GM19372 (cell line): ENCODE results near the gene SP6.

ENCODE experiments used
- ATAC-seq: cut with Tn5 transposase; IDR thresholded peaks from one replicate; pipeline ENCODE4 v1.9.1; 2021; ENCODE audit warnings: mild to moderate bottlenecking, low read depth, moderate library complexity; ENCODE audit not compliant: unreplicated experiment

SP6 gene

DNA sequence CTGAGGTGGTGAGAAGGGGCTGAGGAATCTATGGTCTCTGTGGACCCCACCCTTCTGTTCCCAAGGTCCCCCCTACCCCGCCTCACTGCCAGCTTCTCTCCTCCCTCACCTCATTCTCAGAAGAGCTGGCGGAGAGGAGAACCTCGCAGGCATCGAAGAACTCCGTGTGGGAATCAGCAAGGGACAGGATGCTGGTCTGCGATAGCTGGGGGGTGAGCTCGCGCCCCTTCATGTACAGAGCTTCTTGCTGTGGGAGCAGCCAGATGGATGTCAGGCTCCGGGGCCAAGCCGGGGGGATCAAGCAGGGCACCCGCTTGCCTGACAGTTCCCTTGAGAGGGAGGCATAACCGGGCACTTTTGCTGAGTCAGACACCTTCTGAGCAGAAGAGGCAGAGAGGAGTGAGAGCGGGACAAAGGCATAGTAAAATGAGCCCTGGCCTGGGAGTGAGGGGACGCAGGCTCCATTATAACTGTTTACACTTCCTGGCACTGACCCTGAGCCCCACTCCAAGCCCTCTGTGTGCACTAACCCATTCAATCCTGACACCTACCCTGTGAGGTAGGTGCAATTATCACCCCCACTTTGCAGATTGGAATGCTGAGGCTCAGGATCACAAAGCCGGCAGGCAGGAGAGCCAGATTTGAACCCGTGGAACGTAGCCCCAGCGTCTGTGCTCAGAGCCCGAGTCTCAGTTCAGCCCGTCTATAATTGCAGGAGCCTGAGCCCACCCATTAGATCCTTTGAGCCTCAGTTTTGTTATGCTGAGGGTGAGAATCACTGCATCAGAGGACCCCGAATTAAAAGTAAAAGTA is 35.7 kb downstream of the SP6 start:
- no peak for ATAC-seq

DNA sequence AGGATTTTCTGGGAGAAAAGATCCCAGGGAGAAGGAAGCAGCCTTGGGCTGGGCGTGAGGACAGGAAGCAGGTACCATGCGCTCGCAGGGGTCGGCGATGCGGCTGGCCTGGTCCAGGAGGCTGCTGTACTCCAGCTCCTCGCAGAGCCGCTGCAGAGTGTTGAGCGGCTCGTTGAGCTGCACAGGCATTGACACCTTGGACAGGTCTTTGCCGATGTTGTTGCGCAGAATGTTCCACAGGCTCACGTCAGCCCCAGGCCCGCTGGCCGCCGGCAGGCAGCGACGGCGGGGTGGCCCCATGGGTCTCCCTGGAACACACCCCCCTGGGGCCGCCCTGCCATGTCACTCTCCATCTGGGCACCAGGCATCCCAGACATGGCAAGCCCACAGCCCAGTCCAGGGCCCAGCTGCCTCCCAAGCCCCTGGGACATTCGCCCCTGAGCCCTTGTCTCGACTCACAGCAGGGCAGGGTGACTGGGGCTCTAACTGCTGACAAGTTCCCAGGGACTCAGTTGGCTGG is 37.4 kb downstream of the SP6 start:
- ATAC-seq, result no peak

DNA sequence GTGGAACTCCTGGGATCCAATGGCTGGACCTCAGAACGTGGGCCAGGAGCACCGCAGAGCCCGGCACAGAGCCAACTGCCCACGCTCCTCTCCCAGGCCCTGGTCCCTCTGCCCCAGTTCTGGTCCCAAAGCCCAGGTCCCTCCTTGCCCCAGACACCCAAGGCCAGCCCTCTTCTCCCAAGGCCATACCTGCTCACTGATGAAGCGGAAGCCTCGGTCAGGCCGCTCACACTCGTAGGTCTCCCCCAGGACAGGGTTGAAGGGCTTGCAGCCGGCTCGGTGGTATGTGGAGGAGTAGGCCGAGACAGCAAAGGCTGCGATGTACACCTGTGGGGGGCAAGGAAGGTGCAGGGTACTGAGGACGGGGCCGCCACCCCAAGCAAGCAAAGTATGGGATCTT is 37.9 kb downstream of the SP6 start:
- no peak for ATAC-seq

DNA sequence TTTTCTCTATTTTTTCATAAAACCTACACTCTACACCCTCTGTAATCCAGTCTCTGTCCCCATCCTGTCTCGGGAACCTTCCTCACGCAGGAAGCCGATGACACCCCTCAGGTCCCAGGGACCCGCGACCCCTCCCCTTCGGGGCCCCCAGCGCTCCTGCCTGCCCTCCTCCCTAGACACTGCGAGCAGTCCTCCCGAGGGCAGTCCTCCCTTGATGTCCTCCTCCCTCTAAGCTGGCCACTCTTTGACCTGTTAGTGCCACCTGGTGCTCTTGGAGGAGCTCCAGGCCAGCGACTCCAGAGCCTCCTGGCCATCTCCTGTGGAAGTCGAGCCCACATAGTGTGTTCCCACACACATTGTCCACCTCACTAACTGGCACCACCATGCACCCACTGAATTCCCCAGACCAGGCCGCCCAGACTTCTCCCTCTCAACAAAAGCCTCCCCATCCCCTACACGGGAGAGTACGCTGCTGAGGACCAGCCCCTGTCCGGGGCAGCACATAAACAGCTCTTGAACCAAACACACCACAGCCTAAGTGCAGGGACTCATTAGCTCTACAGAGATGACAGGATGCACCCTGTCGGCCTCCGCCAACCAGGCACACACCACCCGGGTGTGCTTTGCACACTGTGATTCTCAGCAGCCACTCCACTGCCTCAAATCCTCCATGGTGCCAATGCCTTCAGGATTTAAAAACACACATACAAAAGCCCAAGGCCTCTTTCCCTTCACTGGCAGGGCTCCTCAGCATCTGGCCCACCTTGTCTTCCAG is 38.6 kb downstream of the SP6 start:
- ATAC-seq, result no peak

DNA sequence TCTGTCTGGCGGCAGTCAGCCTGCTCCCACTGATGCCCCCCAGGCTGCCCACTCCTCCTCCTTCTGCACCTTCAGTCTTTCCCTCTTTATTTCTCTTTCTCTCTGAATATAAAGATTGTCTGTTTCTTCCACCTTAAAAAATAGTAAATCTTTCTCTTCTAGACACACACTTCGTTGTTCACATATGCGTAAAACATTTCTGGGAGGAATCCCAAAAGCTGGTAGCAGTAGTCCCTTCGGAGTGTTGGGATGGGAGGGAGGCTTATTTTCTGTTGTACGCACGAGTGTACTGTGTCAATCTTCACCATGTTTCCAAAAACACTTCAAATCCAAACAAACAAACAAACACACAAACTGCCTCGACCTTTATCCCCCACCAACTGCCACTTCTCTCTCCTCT is 39.3 kb downstream of the SP6 start:
- no peak for ATAC-seq

DNA sequence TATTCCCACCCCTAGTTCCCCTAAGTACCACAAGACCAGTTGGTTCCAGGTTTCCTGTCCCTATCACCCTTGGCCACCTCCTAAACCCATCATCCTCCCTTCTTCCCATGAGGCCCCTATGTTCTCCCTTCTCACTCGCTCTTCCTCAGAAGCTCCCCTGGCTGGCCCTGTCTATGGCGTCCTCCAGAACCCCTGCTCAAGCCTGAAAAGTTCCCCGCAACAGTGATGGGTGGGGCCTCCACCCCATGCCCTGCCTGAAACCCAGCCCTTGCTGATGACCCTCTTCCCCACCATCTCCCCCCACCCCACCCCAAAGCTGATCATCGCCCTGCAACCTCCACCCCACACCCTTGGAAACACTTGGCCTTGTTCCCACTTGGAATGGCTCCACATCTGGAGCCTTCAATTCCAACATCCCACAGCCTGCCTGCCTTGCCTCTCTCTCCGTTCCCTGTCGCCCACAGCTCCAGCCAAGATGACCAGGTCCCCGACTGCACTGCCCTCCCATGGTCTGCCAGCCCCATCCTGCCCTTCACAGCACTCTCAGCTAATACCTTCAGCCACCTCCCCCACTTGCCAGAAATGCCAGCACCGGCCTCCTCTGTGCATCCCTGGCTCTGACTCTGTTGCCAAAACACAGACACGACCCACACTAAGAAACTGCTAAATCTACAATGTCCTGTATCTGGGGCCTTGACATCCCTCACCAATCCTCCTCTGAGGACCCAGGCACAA is 39.9 kb downstream of the SP6 start:
- no peak for ATAC-seq

DNA sequence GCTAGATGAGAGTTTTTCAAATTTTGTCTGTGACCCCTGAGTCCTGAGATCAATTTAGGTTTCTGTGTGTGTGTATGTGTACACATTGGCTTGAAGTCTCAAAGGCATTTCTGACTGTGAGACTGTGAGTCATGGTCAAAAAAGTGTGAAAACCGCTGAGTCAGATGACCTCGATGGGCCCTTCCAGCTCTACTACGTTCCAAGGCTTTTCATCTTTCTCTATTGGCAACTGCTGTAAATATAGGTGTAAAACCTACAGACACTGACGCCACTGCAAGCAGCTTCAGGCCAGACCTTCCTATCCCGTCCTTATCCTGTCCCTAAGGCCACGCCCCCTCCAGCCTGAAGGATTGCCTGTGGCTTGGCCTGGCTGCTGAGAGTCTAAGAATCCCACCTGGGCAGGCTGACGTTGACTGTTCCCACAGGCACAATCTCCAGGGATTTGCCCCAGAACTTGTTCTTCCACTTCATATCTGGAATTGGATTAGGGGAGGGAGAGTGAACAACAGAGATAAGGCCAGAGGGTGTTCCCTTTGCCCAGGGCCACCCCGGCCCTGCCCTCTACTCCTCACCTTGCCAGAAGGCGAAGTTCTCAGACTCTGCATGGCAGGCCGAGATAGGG is 40.7 kb downstream of the SP6 start:
- no peak for ATAC-seq

DNA sequence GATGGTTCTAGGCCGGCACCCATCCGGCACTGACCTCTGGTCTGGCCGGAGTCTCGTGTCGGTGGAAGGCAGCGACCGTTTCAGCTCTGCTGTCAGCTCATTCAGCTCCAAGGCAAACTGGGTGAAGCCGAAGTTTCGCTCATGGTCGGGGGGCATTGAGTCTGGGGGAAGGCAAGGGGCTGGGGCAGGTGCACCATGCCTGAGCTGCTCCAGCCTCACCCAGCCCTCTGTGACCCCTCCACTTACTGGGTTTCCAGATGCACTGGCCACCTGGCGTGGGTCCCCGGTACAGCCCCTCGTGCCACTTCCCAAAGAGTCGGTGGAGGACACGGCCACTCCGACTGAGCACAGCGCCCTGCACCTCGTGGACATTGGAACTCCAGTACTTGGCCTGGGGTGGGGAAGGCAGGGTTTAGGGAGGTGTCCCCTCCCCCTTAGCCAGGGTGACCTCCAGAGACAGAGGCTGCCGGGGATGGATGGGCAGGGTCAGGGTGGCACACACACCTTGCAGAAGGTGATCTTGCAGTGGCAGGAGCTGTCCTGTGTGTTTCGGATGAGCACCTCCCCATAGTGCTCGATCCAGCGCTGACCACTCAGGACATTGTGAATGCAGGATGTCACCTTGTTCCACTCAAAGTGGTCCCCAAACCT is 42.0 kb downstream of the SP6 start:
- ATAC-seq, result no peak

DNA sequence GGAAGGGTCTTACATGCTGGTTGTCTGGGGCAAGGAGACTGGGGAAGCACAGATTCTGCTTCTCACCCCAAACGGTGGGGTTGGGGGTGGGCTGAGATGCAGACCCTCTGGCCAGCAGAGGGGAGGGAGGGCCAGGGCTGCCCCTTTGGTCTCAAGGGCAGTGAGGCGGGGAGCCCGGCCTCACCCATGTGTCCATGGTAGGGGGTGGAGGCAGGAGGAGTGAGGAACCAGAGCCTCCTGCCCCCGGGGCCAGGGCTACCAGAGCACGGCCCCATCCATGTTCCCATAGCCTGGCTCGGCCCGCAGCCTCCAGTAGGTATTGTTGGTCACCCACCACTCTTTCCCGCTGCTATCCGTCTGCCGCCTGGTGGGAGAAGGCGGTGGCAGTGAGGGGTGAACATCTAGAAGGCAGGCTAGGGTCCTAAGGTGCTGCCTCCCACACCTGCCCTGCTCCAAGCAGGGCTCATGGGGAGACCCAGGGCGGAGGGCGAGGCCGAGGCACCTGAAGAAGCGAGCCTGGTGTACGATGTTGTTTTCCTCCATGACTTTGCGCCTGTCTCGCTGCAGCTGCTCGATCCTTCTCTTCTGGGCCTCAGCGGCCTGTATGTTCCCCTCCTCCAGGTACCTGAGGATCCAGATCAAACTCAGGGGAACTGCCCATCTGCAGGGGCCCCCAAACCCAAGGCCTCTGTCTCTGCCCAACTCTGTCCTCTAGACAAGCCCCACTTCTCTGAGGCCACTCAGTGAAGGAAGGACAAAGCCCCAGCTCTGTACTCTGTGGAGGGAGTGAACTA is 42.7 kb downstream of the SP6 start:
- ATAC-seq, result no peak

DNA sequence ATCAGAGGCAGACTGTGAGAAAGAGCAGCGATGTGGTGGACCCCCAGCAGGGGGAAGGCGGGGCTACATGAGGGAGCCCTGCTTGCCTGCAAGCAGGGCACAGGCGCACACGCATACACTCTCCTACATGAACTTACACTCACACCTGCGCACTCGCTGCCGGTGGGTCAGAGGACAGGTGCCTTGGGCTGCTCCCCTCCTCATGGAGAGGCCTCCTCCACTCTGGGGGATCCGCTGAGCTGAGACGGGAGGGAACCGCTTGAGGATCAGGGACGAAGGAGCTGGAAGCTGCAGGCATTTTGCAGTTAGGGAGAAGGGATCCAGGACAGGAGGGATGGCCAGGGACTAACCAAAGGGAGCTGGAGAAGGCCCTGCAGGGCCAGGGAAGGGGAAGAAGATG is 43.5 kb downstream of the SP6 start:
- ATAC-seq, result no peak

DNA sequence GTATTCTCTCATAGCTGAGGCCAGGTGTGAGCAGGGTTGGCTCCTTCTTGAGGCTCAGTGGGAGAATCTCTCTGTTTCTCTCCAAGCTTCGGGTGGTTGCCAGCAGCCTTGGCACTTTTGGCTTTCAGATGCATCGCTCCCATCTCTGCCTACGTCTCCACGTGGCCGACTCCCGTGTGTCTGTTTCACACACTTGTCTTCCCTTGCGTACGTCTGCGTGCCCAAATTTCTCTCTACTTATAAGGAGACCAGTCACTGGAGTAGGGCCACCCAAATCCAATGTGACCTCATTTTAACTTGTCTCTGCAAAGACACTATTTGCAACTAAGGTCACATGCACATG is 44.1 kb downstream of the SP6 start:
- no peak for ATAC-seq

DNA sequence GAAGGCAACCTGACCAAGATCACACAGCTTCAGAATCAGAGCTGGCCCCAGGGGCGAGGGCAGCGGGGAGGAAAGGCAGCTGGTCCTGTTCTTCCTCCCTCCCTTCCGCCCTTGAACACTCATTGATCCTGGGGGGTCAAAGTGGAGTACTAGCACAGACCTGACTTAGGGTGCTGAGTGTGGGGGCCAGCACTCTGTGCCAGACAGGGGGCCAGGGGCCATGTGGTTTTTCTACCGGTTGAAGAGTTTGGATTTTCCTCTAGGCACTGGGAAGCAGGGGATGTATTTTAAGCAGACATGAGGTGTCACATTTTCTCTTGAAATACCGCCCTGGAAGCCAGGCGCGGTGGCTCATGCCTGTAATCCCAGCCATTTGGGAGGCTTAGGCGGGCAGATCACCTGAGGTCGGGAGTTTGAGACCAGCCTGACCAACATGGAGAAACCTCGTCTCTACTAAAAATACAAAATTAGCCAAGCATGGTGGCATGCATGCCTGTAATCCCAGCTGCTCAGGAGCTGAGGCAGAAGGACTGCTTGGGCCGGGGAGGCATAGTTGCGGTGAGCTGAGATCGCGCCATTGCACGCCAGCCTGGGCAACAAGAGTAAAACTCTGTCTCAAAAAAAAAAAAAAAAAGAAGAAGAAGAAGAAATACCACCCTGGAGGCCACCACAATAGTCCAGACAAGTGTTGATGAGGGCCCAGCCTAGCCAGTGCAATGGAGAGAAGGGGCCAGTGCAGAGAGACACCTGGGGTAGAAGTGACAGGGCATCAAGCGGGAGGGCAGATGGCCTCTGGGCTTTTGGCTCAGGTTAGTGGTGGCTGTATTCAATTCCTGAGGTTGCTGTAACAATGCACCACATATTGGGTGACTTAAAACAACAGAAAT is 44.7 kb downstream of the SP6 start:
- ATAC-seq, result no peak

DNA sequence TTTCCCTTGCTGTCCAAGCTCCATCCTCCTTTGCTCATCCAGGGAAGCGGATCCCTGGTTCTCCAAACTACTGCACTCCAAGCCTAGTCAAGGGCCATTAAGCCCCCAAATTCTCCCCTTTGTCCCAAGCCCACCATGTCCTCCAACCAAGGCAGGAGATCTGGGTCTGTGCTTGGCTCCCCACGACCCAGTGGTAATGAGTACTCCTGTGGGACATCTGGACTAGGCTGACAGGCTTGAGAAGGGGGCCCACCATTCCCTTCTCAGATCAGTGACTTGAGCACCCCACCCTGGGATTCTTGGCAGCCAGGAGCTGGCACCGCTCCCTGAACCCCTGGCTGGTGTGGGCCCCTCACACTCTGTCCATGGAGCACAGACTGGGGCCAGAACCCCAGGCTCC is 46.5 kb downstream of the SP6 start:
- ATAC-seq, result no peak

DNA sequence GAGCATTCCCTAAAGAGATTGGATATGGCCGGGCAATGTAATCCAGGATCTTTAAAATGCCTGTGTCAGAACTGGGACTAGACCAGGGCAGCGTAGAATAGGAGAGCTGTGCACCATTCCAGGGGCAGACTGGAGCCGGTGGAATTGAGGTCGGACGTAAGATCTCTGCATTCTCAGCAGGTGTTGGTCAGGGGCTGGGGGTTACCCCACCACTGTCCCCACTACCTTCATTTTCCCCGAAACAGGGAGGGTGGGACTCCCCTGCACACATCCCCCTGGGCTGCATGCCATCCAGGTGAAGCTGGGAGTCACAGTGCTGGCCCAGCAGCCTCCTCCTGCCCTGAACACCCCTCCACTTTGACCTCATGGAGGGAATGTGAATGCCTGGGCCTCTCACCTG is 47.2 kb downstream of the SP6 start:
- ATAC-seq, result no peak

DNA sequence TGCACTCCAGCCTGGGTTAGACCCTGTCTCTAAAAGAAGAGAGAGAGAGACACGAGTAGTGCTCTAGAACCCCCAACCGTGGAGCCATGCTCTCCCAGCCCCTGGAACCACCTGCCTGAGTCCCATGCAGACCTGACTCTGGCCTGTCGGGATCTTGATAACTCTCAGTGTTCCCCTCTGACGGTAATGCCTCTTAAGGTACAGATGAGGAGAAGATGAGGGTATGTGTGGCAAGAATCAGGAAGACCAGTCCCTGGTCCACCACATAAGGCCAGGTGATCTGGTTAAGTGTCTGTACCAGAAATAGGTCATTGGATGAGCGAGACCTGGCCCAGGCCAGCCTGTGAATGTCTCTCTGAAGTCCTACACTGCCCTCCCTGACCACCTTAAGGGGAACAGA is 47.8 kb downstream of the SP6 start:
- ATAC-seq, result no peak

DNA sequence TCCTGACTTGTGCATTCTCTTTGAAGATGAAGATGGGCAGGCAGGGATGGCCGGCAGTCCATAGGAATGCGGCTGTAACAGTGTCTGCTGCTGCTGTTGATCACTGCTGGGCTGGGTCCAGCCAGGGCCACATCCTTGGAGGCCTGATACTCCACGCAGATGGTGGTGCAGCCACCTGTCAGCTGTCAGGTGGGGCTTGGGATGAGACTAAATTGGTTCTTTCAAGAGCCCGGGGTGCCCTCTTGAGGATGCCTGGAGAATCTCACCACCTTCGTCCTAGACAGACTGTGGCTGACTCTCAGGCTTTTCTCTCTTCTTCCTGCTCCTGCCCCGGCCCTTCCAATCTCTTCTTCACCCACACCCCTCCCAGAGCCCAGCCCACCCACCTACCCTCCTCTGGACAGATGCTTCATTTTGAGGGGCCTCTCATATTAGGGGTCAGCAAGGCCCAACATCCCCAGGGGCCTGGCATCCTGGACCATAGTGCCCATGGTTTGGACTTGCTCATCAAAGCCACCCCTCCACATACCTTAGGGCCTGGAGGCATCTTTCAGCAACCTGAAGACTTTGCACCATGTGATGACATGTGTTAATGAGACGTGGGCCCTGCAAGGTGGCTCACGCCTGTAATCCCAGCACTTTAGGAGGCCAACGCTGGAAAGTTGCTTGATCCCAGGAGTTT is 48.5 kb downstream of the SP6 start:
- no peak for ATAC-seq

DNA sequence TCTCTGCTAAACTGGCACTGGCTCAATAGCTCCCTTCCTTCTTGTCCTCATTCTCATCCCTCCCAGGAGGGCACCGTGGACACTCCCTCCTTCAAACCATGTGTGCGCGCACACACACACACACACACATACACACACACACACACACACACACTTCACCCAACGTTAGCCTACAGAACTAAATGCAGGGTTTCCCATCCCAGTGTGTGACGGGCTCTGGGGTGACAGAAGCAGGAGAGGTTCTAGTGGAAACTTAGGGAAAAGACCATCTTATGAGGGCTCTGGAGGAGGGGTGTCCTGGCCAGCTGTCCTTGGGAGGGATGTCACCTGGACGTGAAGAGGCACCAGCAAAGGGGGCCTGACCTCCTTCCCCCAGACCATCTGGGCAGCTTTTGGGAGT is 49.1 kb downstream of the SP6 start:
- no peak for ATAC-seq

DNA sequence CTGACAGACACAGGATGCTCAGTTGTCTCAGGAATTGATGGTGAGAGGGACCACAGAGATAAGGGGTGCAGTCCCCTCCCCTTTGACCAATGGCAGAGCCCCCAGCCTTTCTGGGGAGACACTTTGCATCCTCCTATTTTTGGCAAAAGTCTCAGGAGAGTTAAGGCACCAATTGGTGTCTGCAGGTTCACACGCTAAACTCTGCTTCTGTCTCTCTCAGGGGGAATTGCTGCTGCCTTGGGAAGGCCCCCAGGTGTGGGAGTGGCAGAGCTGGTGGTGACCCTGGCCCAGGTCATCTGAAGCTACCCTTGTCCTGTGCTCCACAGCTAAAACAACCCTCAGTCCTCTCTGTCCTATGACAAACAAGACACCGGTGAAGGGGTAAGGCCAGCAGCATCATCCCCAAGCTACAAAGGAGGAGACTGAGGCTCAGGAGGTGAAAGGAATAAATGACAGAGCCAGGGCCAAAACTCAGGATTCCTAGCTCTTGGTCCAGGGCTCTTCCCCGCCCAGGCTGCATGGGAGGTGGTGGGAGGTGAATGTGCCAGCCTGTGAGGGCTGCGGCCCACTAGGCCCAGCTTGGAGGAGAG is 49.7 kb downstream of the SP6 start:
- ATAC-seq, result no peak
